IMR-90 (cell line): ENCODE measurements around the gene AHCYL2. TPM values are rescaled to one million over a fixed set of nuclear protein-coding genes. Genes with fewer than 3 reads are reported as not detected.

ENCODE experiments used
- ATAC-seq: fragments of 200-7000 bp; cut with Tn5 transposase; 2 replicates; pipeline ENCODE4 v1.9.1; 2020; ENCODE audit warnings: low read depth, mild to moderate bottlenecking, moderate library complexity
- BruUV-seq: library from RNA; stranded (reverse); fragments of 400-500 nt; replicated peaks from 2 replicates; lab custom pipeline; 2021; lab: Mats Ljungman, UMichigan
- CTCF ChIA-PET: fragments of 300-600 bp; formaldehyde crosslinking; extraction: SDS; loops from one replicate; lab custom pipeline; 2021; ENCODE audit warnings: antibody characterized with exemption; lab: Yijun Ruan, JAX
- POLR2A ChIA-PET: fragments of 300-600 bp; sonication (Branson Sonifier 250); formaldehyde crosslinking; loops from one replicate; lab custom pipeline; 2022; ENCODE audit warnings: antibody characterized with exemption; ENCODE audit not compliant: unreplicated experiment; lab: Charles Lee
- DNase-seq: peaks from one replicate; pipeline ENCODE4 v3.0.0; 2013
- H2AFZ ChIP-seq: replicated peaks from 2 replicates; pipeline ENCODE3; 2013; ENCODE audit warnings: low read length, mild to moderate bottlenecking; ENCODE audit not compliant: poor library complexity
- H2AK5ac ChIP-seq: 2 replicates; pipeline ENCODE4 v1.6.1; 2013; ENCODE audit warnings: low read depth, low read length, inconsistent platforms
- H2AK9ac ChIP-seq: replicated peaks from 2 replicates; pipeline ENCODE3; 2013; ENCODE audit warnings: mild to moderate bottlenecking, low read depth, low read length, moderate library complexity; ENCODE audit not compliant: poor library complexity
- H2BK120ac ChIP-seq: 2 replicates; pipeline ENCODE4 v1.6.1; 2013; ENCODE audit warnings: low read depth, low read length, inconsistent platforms
- H2BK15ac ChIP-seq: 3 replicates; pipeline ENCODE4 v1.6.1; 2013; ENCODE audit warnings: low read depth, low read length, inconsistent platforms
- H2BK20ac ChIP-seq: 2 replicates; pipeline ENCODE4 v1.6.1; 2013; ENCODE audit warnings: low read depth, mild to moderate bottlenecking, inconsistent platforms, low read length, moderate library complexity
- H2BK5ac ChIP-seq: 2 replicates; pipeline ENCODE4 v1.6.1; 2013; ENCODE audit warnings: mild to moderate bottlenecking, low read depth, low read length, inconsistent platforms; ENCODE audit not compliant: poor library complexity, severe bottlenecking
- H3K14ac ChIP-seq: replicated peaks from 2 replicates; pipeline ENCODE4 v1.6.1; 2013; ENCODE audit warnings: low read depth, low read length, inconsistent platforms
- H3K18ac ChIP-seq: 2 replicates; pipeline ENCODE4 v1.6.1; 2013; ENCODE audit warnings: low read depth, low read length, control low read depth
- H3K23ac ChIP-seq: 2 replicates; pipeline ENCODE4 v1.6.1; 2013; ENCODE audit warnings: low read depth, low read length, inconsistent platforms
- H3K27ac ChIP-seq: 2 replicates; pipeline ENCODE4 v1.5.1; 2013; ENCODE audit warnings: mild to moderate bottlenecking, control low read depth, low read length; ENCODE audit not compliant: insufficient read depth
- H3K27me3 ChIP-seq: 2 replicates; pipeline ENCODE4 v1.6.1; 2013; ENCODE audit warnings: low read length; ENCODE audit not compliant: control insufficient read depth, insufficient read depth
- H3K36me3 ChIP-seq: 2 replicates; pipeline ENCODE4 v1.6.1; 2013; ENCODE audit warnings: low read length, mixed read lengths; ENCODE audit not compliant: control insufficient read depth, insufficient read depth
- H3K4ac ChIP-seq: 2 replicates; pipeline ENCODE4 v1.6.1; 2013; ENCODE audit warnings: low read depth, low read length, inconsistent platforms
- H3K4me1 ChIP-seq: 2 replicates; pipeline ENCODE4 v1.6.1; 2013; ENCODE audit warnings: low read length, mixed read lengths; ENCODE audit not compliant: control insufficient read depth, insufficient read depth
- H3K4me2 ChIP-seq: 2 replicates; pipeline ENCODE4 v1.6.1; 2013; ENCODE audit warnings: low read depth, mild to moderate bottlenecking, control low read depth, low read length, moderate library complexity
- H3K4me3 ChIP-seq: 2 replicates; pipeline ENCODE4 v1.5.1; 2013; ENCODE audit warnings: low read depth, mild to moderate bottlenecking, control low read depth, low read length, moderate library complexity; ENCODE audit not compliant: insufficient read depth
- H3K56ac ChIP-seq: 2 replicates; pipeline ENCODE4 v1.6.1; 2013; ENCODE audit warnings: low read length, inconsistent platforms; ENCODE audit not compliant: insufficient read depth; ENCODE audit errors: extremely low read depth
- H3K79me1 ChIP-seq, 2 experiments: 2 replicates each; pipeline ENCODE4 v1.6.1; 2013; ENCODE audit warnings: low read length in 2 of 2, inconsistent platforms in 1 of 2, low read depth in 1 of 2
- H3K9ac ChIP-seq: 2 replicates; pipeline ENCODE4 v1.6.1; 2013; ENCODE audit warnings: low read depth, low read length, control low read depth
- H3K9me1 ChIP-seq: 2 replicates; pipeline ENCODE4 v1.6.1; 2013; ENCODE audit warnings: low read length, inconsistent platforms; ENCODE audit not compliant: insufficient read depth
- H3K9me3 ChIP-seq: 2 replicates; pipeline ENCODE4 v1.6.1; 2013; ENCODE audit warnings: low read length; ENCODE audit not compliant: control insufficient read depth, insufficient read depth
- H4K20me1 ChIP-seq: 2 replicates; pipeline ENCODE4 v1.6.1; 2013; ENCODE audit warnings: low read length, inconsistent platforms; ENCODE audit not compliant: insufficient read depth
- H4K5ac ChIP-seq: 2 replicates; pipeline ENCODE4 v1.6.1; 2013; ENCODE audit warnings: mild to moderate bottlenecking, low read depth, low read length, control low read depth
- H4K8ac ChIP-seq, 2 experiments: 2 replicates each; pipeline ENCODE4 v1.6.1; 2013; ENCODE audit warnings: low read depth in 2 of 2, low read length in 2 of 2, control low read depth in 1 of 2, inconsistent platforms in 1 of 2
- H4K91ac ChIP-seq: 2 replicates; pipeline ENCODE4 v1.6.1; 2013; ENCODE audit warnings: low read depth, low read length, inconsistent platforms; ENCODE audit not compliant: insufficient read depth
- CTCF ChIP-seq: conservative IDR thresholded peaks from 2 replicates; pipeline ENCODE4 v1.5.1; 2012; ENCODE audit warnings: mild to moderate bottlenecking, low read depth, low read length, improper control_type of control experiment
- MAZ ChIP-seq: IDR thresholded peaks from 2 replicates; pipeline ENCODE4 v1.6.1; 2012; ENCODE audit warnings: low read depth, mild to moderate bottlenecking, low read length, improper control_type of control experiment, moderate library complexity, borderline replicate concordance
- MXI1 ChIP-seq: IDR thresholded peaks from 2 replicates; pipeline ENCODE4 v1.6.1; 2012; ENCODE audit warnings: low read depth, mild to moderate bottlenecking, low read length, moderate library complexity, borderline replicate concordance
- NFE2L2 ChIP-seq: fragments of 150-350 bp; IDR thresholded peaks from 2 replicates; pipeline ENCODE4 v1.6.1; 2016; ENCODE audit warnings: low read depth, mild to moderate bottlenecking, low read length
- RAD21 ChIP-seq: IDR thresholded peaks from 2 replicates; pipeline ENCODE4 v1.6.1; 2012; ENCODE audit warnings: low read length, improper control_type of control experiment
- RFX5 ChIP-seq: IDR thresholded peaks from 2 replicates; pipeline ENCODE4 v1.8.0; 2012; ENCODE audit warnings: low read depth, mild to moderate bottlenecking, low read length, moderate library complexity
- WGBS, 2 experiments: methylation state at CpG; one replicate each; pipeline versions ENCODE4 v1.1.5 to v1.1.7; 2013; ENCODE audit warnings: missing lambda C conversion rate in 2 of 2; ENCODE audit not compliant: insufficient read length in 1 of 2; ENCODE audit errors: extremely low coverage in 2 of 2; 5-methylcytosine and 5-hydroxymethylcytosine counted together
- dilution Hi-C: fragments of 300-500 bp; cut with HindIII; formaldehyde crosslinking; loops from one replicate; pipeline ENCODE4 v1.14.3; 2018; ENCODE audit warnings: low sequenced_read_pairs; ENCODE audit not compliant: unreplicated experiment
- in situ Hi-C: fragments of 300-500 bp; cut with MboI; formaldehyde crosslinking; loops from 3 replicates; pipeline ENCODE4 v1.14.3; 2019; ENCODE audit warnings: low sequenced_read_pairs, inconsistent platforms, mixed read lengths
- intact Hi-C: fragments of 100-400 bp; cut with micrococcal nuclease; formaldehyde crosslinking; loops from 2 replicates; pipeline ENCODE4 v1.10.0; 2022
- polyA plus RNA-seq, 3 experiments: library from polyadenylated mRNA; depleted of rRNA; stranded (reverse); fragments of >200 nt; gene quantifications; 2 replicates each; pipeline ENCODE4 v1.2.3, GENCODE V29; 2012; ENCODE audit warnings: low replicate concordance in 1 of 3
- total RNA-seq: library from RNA; depleted of rRNA; stranded (reverse); fragments of >200 nt; gene quantifications from 2 replicates; pipeline ENCODE4 v1.2.3, GENCODE V29; 2012

AHCYL2 gene
- total and polyA plus RNA-seq, 2 of the 4 experiments (the other 2 are of a cell fraction), result 5.7 to 7.6 TPM

DNA sequence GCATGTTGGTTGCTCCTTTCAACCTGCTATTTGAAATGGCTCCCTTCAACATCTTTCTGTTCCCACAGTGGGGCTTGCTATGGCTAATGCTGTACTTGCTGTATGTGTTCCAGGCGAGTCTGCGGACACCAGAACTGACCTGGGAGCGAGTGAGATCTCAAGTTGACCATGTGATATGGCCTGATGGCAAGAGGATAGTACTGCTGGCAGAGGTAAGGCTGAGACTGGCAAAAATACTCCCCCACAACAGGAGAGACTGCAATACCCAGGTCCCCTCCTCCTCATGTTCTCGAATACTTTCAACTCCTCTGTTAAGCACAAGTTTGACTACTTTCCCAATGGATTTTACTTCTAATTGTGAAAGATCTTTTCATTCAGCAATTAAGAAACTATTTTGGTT, 197.9 kb downstream of the AHCYL2 start:
- WGBS, 2 experiments, result no CpG with 5 or more reads among the region's 4 CpGs
- no peak overlapping the region for H2BK15ac ChIP-seq
- intact Hi-C loops, result no loop called here
- CTCF ChIA-PET, result no interaction called here
- no peak overlapping the region for H2BK20ac ChIP-seq
- H4K20me1 ChIP-seq, result no peaks in the 10 kb centered on the region
- no peak overlapping the region for H3K14ac ChIP-seq
- H3K4me1 ChIP-seq, result no peaks in the 10 kb centered on the region
- BruUV-seq, result no TSS peak
- dilution Hi-C loops, result no loop called here
- no peaks in the 10 kb centered on the region for H3K79me1 ChIP-seq
- H3K27me3 ChIP-seq, result no peaks in the 10 kb centered on the region; the same call in 1 of the 2 replicates
- no peak overlapping the region for H3K56ac ChIP-seq
- no peaks in the 10 kb centered on the region for H3K9me3 ChIP-seq
- ATAC-seq (no peak), DNase-seq (no peak)
- H3K27ac ChIP-seq, result no peak overlapping the region
- H3K36me3 ChIP-seq, result peaks cover 1% of the 10 kb centered on the region; the same call in 1 of the 2 replicates
- no peak overlapping the region for H2AFZ ChIP-seq
- no peak overlapping the region for H3K4me3 ChIP-seq
- H3K4ac ChIP-seq, result no peak overlapping the region
- no peak overlapping the region for H3K23ac ChIP-seq
- no peak overlapping the region for H3K9ac ChIP-seq
- no peak overlapping the region for H4K5ac ChIP-seq
- in situ Hi-C loops, result no loop called here
- H2BK5ac ChIP-seq, result no peak overlapping the region
- no peaks in the 10 kb centered on the region for H3K9me1 ChIP-seq
- H3K4me2 ChIP-seq, result no peak overlapping the region
- H2BK120ac ChIP-seq, result no peak overlapping the region
- H4K91ac ChIP-seq, result no peak overlapping the region
- H3K18ac ChIP-seq, result no peak overlapping the region
- H2AK5ac ChIP-seq, result no peak overlapping the region
- TF ChIP-seq RAD21, result no peak
- TF ChIP-seq RFX5, result no peak
- no peak for TF ChIP-seq MXI1
- TF ChIP-seq MAZ, result no peak
- TF ChIP-seq CTCF, result no peak
- TF ChIP-seq NFE2L2, result no peak
- POLR2A ChIA-PET, result no interaction called here
- no peak overlapping the region for H4K8ac ChIP-seq
- H2AK9ac ChIP-seq, result no peak overlapping the region
